ENCODE measurements around the gene POLR2E. TPM values are rescaled to one million over a fixed set of nuclear protein-coding genes. Genes with fewer than 3 reads are reported as not detected.

The POLR2E gene
- total RNA-seq, 4 donors from 2014 or later, result 74.3 to 107 (median 96.9) TPM

DNA sequence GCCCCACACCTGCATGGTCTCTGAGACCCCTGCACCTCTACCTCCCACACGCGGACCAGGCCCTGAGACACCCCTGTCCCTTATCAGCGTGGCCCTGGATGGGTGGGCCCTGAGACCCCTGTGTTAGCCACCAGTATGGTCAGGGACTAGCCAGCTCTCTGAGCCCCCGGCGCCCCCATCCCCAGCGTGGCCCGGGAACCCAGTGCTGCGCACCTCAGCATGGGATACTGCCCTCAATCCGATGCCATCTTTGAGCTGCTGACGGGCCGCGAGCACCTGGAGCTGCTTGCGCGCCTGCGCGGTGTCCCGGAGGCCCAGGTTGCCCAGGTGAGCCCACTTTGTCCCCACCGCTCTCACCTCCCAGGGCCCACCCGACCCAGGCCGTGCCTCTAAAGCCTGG is 33.2 kb downstream of the POLR2E start:
- peaks cover 0 to 30% (median 24%) of the 10 kb centered on the region in 4 donors for H3K4me1 ChIP-seq
- no peak overlapping the region for H3K27ac ChIP-seq
- peaks cover 0 to 6% of the 10 kb centered on the region in 2 donors for H3K27me3 ChIP-seq
- no peak for TF ChIP-seq POLR2A (IDR thresholded peaks at IDR 0.05)
- TF ChIP-seq, protein P1, sequence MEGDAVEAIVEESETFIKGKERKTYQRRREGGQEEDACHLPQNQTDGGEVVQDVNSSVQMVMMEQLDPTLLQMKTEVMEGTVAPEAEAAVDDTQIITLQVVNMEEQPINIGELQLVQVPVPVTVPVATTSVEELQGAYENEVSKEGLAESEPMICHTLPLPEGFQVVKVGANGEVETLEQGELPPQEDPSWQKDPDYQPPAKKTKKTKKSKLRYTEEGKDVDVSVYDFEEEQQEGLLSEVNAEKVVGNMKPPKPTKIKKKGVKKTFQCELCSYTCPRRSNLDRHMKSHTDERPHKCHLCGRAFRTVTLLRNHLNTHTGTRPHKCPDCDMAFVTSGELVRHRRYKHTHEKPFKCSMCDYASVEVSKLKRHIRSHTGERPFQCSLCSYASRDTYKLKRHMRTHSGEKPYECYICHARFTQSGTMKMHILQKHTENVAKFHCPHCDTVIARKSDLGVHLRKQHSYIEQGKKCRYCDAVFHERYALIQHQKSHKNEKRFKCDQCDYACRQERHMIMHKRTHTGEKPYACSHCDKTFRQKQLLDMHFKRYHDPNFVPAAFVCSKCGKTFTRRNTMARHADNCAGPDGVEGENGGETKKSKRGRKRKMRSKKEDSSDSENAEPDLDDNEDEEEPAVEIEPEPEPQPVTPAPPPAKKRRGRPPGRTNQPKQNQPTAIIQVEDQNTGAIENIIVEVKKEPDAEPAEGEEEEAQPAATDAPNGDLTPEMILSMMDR (IDR thresholded peaks at IDR 0.05), result no peak
- DNase-seq, result no peak
- H3K4me3 ChIP-seq, result no peak overlapping the region
- peaks cover 0 to 10% (median 0%) of the 10 kb centered on the region in 4 donors for H3K9me3 ChIP-seq
- H3K36me3 ChIP-seq, result no peaks in the 10 kb centered on the region

DNA sequence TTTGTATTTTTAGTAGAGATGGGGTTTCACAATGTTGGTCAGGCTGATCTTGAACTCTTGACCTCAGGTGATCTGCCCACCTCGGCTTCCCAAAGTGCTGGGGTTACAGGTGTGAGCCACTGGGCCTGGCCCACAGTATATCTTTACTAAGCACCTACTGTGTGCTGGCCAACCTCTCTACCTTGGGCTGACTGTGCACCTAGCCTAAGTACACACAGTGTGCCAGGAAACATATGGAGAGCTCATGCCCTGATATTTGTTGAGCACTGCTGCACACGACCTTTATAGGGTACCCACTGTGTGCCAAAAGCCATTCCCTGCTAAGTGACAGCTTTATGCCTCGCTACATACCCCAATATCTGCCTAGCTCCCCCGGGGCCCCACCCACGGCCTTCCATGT is 34.5 kb downstream of the POLR2E start:
- Histone ChIP-seq H3K4me1 (peaks cover 0 to 17% (median 12%) of the 10 kb centered on the region in 4 donors), H3K4me3 (no peak overlapping the region), H3K9me3 (peaks cover 0 to 12% (median 3%) of the 10 kb centered on the region in 4 donors), H3K27ac (no peak overlapping the region), H3K27me3 (no peaks in the 10 kb centered on the region), H3K36me3 (no peaks in the 10 kb centered on the region)
- TF ChIP-seq, protein P1 (IDR thresholded peaks at IDR 0.05), result no peak
- TF ChIP-seq POLR2A (IDR thresholded peaks at IDR 0.05), result no peak
- DNase-seq, result no peak

DNA sequence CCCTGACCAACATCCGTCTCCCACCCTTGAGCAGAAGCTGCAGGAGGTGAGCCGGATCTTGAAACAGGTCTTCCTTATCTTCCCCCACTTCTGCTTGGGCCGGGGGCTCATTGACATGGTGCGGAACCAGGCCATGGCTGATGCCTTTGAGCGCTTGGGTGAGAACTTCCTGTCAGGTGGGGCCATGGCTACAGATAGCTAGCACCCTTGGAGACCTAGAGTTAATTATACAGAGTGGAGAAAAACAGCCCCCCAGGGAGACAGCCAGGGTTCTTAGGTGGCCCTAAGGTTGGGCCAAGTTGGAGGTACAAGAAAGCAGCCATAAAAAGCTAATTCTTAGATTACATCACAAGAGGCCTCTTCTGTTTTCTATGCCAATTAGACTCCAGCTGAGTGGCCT is 37.1 kb downstream of the POLR2E start:
- H3K9me3 ChIP-seq, result peaks cover 0 to 12% (median 3%) of the 10 kb centered on the region in 4 donors

DNA sequence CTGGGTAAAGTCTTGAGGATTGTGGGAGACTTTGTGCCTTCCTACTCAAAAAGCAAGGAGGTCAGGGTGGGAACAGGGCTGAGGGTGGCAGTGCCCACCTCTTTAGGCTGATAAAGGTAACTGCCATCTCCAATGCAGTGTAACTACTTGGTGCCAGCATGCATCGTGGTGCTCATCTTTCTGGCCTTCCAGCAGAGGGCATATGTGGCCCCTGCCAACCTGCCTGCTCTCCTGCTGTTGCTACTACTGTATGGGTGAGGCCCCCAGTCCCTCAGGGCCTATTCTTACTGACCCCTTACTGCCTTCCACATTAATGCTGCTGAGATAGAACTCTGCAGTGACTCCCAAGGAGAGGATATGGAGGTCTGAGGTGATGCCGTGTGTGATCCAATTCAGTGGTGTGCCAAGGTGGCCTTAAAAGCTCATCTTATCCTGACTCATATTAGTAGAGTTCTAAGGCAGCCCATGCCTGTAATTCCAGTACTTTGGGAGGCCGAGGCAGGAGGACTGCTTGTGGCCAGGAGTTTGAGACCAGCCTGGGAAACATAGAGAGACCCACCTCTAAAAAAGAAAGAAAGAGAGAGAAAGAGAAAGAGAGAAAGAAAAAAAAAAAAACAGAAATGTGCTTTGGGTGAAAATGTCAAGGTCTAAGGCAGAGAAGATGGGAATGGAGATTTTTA is 37.9 kb downstream of the POLR2E start:
- H3K4me3 ChIP-seq, result no peak overlapping the region
- peaks cover 0 to 12% (median 3%) of the 10 kb centered on the region in 4 donors for H3K9me3 ChIP-seq
- H3K36me3 ChIP-seq, result no peaks in the 10 kb centered on the region
- no peak for DNase-seq
- peak overlapping the region in 1 of 4 donors; percentile 17 for H3K27ac ChIP-seq
- no peaks in the 10 kb centered on the region for H3K27me3 ChIP-seq
- no peaks in the 10 kb centered on the region for H3K4me1 ChIP-seq
- no peak for TF ChIP-seq POLR2A (IDR thresholded peaks at IDR 0.05)
- TF ChIP-seq, protein P1 (IDR thresholded peaks at IDR 0.05), result peak in 5 of 6 experiments; percentile 15 to 64 (median 60)

More for the DNA sequence above, 37.1 kb downstream of the POLR2E start:
- peak in 1 of 3 donors; percentile 50 for DNase-seq
- TF ChIP-seq, protein P1 (IDR thresholded peaks at IDR 0.05), result no peak
- TF ChIP-seq POLR2A (IDR thresholded peaks at IDR 0.05), result no peak
- Histone ChIP-seq H3K27me3 (no peaks in the 10 kb centered on the region), H3K27ac (peak overlapping the region in 1 of 4 donors; percentile 17), H3K4me3 (no peak overlapping the region), H3K36me3 (no peaks in the 10 kb centered on the region), H3K4me1 (no peaks in the 10 kb centered on the region)

DNA sequence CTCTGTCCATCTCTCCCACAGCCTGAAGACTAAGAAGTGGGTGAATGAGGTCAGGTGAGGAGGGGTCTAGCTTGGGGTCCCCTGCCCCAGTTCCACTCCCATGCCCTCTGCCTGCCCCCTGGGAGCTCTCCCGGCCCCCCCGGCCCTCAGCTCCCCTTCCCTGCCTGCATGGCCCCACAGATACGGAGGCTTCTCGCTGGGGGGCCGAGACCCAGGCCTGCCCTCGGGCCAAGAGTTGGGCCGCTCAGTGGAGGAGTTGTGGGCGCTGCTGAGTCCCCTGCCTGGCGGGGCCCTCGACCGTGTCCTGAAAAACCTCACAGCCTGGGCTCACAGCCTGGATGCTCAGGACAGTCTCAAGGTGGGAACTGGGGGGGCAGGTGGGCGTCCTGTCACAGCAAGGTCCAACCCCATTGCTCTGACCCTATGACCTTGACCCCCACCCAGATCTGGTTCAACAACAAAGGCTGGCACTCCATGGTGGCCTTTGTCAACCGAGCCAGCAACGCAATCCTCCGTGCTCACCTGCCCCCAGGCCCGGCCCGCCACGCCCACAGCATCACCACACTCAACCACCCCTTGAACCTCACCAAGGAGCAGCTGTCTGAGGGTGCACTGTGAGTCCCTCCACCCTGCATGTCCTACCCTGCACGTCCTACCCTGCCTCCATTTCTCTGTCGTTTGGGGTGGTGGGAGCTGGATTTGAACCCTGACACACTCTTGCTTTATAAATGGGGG is 39.1 kb downstream of the POLR2E start:
- no peak for DNase-seq
- peaks cover 0 to 12% (median 3%) of the 10 kb centered on the region in 4 donors for H3K9me3 ChIP-seq
- no peak overlapping the region for H3K27ac ChIP-seq
- H3K36me3 ChIP-seq, result no peaks in the 10 kb centered on the region
- no peaks in the 10 kb centered on the region for H3K4me1 ChIP-seq
- no peak for TF ChIP-seq POLR2A (IDR thresholded peaks at IDR 0.05)
- TF ChIP-seq, protein P1 (IDR thresholded peaks at IDR 0.05), result no peak
- H3K27me3 ChIP-seq, result no peaks in the 10 kb centered on the region
- no peak overlapping the region for H3K4me3 ChIP-seq
